Endothelial cell of umbilical vein (primary cell): Measurements from ENCODE around the gene TBX15.

Source experiments
- JUN ChIP-seq: IDR thresholded peaks from 2 replicates; pipeline ENCODE4 v1.6.1; 2011; ENCODE audit warnings: borderline replicate concordance, low read depth; ENCODE audit not compliant: insufficient read length, insufficient read depth
- POLR2A ChIP-seq: IDR thresholded peaks from 2 replicates; pipeline ENCODE4 v1.6.1; 2012; ENCODE audit warnings: low read depth, mild to moderate bottlenecking, control low read depth, low read length
- POLR2AphosphoS5 ChIP-seq: IDR thresholded peaks from 2 replicates; pipeline ENCODE4 v1.6.1; 2012; ENCODE audit warnings: low read depth, mild to moderate bottlenecking, control low read depth, low read length, moderate library complexity; ENCODE audit not compliant: insufficient read depth
- TF ChIP-seq, protein P1 (sequence below), 2 donors: IDR thresholded peaks; 1 replicate in 1 of 2; 2 replicates in 1 of 2; pipeline ENCODE4 v1.5.1; 2011; ENCODE audit warnings: low read length in 2 of 2, mild to moderate bottlenecking in 2 of 2, moderate library complexity in 2 of 2, control low read depth in 1 of 2, inconsistent platforms in 1 of 2, low read depth in 1 of 2; ENCODE audit not compliant: insufficient read depth in 1 of 2; ENCODE audit errors: extremely low read depth in 1 of 2

DNA sequence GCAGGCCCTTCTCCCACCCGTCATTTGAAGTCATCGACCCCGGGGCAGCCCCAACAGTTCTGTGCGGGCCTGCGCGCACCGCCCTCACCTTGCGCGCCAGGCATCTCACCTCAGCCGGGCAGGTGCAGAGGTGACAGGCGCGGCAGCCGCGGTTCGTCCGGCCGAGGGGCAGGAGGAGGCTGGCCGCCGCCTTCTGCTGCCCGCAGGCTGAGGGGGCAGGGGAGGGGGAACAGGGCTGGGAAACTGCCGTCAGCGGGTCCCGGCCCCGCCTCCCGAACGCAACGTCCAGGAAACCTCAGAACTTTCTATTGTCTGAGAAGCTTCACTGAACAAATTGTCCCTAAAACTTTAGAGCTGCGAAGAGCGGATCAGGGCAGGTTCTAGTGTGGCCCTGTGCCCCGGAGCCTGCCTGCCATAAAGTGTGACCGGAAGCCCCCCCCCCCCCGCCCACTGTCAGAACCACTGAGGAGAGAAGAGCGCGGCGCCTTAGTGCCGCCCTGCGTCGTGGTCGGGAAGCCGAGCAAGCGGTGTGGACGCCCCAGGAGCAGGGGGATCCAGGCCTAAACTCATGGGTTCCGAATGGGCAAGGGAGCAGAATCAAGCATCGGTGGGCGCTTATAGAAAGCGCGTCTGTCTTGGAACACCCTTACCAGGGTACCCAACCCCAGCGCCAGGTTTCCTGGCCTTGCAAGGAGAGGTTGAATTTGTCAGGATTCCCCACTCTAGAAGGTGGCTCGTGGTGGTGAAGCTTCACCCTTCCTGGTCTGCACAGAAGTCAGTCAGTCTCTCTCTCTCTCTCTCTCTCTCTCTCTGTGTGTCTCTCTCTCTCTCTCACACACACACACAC, 13.3 kb upstream of the TBX15 start:
- TF ChIP-seq, protein P1, sequence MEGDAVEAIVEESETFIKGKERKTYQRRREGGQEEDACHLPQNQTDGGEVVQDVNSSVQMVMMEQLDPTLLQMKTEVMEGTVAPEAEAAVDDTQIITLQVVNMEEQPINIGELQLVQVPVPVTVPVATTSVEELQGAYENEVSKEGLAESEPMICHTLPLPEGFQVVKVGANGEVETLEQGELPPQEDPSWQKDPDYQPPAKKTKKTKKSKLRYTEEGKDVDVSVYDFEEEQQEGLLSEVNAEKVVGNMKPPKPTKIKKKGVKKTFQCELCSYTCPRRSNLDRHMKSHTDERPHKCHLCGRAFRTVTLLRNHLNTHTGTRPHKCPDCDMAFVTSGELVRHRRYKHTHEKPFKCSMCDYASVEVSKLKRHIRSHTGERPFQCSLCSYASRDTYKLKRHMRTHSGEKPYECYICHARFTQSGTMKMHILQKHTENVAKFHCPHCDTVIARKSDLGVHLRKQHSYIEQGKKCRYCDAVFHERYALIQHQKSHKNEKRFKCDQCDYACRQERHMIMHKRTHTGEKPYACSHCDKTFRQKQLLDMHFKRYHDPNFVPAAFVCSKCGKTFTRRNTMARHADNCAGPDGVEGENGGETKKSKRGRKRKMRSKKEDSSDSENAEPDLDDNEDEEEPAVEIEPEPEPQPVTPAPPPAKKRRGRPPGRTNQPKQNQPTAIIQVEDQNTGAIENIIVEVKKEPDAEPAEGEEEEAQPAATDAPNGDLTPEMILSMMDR (IDR thresholded peaks at IDR 0.05; ENCODE audit: extremely low read depth in 1 of 2, insufficient read depth in 1 of 2, low read depth in 1 of 2, low read length in 2 of 2) = no peak
- TF ChIP-seq POLR2A = no peak
- no peak for TF ChIP-seq POLR2AphosphoS5
- TF ChIP-seq JUN = no peak
